ENCODE measurements around the gene LINGO4.
"Not testable (repeated sequence)": the region's sequence is repeated elsewhere in the genome, so short reads cannot be mapped to it uniquely, and the experiment has no call there.

Gene LINGO4

DNA sequence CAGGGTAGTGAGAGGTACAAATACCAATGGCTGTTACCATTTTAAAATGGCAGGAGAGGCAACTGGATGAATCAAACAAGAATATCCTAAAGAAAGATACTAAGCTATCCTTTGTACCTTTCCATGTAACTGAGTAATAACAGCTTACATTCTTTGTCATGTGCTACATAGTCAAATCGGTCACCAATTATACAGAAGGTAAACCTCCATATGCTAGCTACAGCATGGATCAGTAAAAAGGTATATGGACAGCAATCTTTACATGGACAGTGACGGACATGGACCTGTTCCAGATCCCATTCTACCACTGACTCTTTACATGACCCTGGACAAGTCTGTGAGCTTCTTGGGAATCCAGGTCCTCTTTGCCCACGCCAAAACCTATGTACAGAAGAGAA, 28.6 kb downstream of the LINGO4 start:
- DNase-seq = no peak

- no peak for DNase-seq
These were observed 29.1 kb downstream of the LINGO4 start for GRCh38 chr1:151775894-151776664.

DNA sequence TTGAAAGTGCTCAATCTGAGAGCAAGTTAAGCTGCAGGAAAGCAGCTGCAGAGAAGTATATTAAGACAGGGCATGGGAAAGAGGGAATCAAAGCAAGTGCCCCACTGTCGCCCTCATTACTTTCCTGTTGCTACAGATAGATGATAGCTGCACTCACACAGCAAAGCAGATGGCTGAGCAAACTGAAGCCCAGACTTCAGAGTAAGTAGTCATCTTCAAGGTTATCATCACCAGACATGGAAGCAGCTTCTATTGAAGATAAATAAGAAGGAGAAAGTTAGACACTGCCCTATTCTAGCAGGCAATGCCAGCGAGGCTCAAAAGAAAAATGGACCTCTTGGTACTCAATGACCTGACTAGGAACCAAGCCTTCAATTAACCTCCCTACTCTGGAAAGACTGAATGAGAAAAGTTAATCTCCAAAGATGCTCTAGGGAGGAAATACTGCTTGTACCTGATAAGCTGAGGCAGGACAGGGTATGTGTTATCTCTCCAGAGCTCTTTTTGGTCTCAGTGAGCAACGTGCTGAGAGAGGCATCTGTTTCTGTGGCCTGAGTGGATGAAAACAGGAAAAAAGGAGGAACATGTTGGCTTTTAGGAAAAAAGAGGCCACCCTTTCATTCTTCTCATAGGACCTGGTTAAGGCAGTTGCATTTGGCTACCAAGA, 30.8 kb downstream of the LINGO4 start:
- no peak for DNase-seq

- DNase-seq = no peak
These were observed 31.5 kb downstream of the LINGO4 start for GRCh38 chr1:151773702-151774101.

DNA sequence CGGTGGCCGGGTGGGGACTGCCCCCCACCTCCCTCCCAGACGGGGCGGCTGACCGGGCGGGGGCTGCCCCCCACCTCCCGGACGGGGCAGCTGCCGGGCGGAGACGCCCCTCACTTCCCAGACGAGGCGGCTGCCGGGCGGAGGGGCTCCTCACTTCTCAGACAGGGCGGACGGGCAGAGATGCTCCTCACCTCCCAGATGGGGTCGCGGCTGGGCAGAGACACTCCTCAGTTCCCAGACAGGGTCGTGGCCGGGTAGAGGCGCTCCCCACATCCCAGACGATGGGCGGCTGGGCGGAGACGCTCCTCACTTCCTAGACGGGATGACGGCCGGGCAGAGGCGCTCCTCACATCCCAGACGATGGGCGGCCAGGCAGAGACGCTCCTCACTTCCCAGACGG, 35.9 kb downstream of the LINGO4 start:
- not testable (repeated sequence) for DNase-seq

DNA sequence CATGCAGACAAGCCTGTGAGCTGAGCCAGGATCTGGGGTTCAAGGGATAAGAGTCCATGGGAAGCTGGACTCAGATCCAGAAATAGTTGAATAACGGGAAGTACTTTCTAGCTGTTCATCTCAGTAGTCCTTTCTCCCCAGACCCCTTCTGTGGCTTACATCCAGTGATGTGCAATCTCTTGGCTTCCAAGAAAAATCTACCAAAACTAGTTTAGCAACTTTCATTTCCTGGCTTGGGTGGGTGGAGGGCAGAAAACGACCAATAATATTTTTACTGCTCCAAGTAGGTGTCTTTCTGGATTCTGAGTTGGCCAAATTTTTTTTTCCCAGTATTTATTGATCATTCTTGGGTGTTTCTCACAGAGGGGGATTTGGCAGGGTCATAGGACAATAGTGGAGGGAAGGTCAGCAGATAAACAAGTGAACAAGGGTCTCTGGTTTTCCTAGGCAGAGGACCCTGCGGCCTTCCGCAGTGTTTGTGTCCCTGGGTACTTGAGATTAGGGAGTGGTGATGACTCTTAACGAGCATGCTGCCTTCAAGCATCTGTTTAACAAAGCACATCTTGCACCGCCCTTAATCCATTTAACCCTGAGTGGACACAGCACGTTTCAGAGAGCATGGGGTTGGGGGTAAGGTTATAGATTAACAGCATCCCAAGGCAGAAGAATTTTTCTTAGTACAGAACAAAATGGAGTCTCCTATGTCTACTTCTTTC, 36.7 kb downstream of the LINGO4 start:
- DNase-seq = not testable (repeated sequence)

DNA sequence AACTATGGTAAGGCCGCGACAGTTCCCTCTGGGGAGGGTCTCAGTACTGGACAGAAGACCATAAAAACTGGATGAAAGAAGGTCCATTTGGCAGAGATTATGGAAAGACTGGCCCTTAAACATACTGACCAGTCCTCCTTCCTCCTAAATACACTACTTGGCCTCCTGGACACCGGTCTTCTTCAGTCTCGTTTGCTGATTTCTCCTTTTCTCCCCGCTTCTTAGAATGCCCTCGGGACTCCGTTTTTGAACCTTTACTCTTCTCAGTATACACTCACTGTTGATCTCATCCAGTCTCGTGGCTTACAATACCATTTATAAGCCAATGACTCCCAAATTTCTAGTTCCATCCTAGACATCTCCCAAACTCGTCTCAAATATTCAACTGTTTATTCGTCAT, 41.2 kb downstream of the LINGO4 start:
- no peak for DNase-seq

GRCh38 chr1:151762941-151763921, 42.0 kb downstream of the LINGO4 start, which contains the start of gene MRPL9:
TSS of gene MRPL9 (minus strand) at chr1:151763496. CDS start at chr1:151763479, 17 bp downstream.
- peak; percentile 84 for DNase-seq

GRCh38 chr1:151760597-151761385, 44.4 kb downstream of the LINGO4 start:
- DNase-seq = no peak

- DNase-seq = no peak
These were observed 46.0 kb downstream of the LINGO4 start for GRCh38 chr1:151759241-151759640.

- no peak for DNase-seq
These were observed 48.9 kb downstream of the LINGO4 start for GRCh38 chr1:151756291-151756690.
